GM12801 (cell line): ENCODE results near the gene SEC31A.

Experiments
- CTCF ChIP-seq: IDR thresholded peaks from one replicate; pipeline ENCODE4 v1.5.1; 2011; ENCODE audit warnings: control low read depth; ENCODE audit not compliant: insufficient read length; ENCODE audit errors: extremely low read depth

SEC31A gene

GRCh38 chr4:82913305-82913704 is 22.4 kb upstream of the SEC31A start:
- TF ChIP-seq CTCF = no peak

DNA sequence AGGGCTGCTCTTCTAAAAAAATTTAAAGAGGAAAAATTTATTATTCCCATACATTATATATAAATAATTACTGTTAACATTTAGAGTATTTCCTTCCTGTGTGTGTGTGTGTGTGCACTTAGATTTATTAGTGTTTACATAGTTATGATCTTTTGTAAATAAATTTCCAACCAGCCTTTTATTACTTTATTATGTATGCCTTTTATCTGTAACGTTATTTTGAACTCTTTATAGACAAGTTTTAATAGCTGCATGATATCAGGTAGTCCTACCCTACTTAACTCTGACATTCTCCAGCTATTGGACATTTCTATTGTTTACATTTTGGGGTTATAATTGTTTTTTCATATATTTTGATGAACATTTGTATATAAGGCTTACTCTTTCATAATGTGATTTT is 18.4 kb upstream of the SEC31A start:
- TF ChIP-seq CTCF = no peak

DNA sequence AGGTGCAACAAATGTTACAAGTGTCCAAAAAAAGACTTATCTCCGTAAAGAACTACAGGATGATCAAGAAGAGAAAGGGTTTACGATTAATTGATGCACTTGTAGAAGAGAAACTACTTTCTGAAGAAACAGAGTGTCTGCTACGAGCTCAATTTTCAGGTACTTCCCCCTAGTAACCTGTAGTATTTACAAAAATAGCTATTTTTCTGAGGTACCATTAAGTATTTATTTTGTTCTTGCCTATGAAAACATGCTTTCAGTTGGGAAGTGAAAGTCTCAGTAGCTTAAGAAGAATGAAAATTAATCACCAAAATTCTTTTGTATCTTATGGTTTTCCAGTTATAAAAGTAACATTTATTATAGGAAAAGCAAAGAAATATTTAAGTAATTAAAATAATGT is 15.5 kb upstream of the SEC31A start:
- TF ChIP-seq CTCF = no peak

DNA sequence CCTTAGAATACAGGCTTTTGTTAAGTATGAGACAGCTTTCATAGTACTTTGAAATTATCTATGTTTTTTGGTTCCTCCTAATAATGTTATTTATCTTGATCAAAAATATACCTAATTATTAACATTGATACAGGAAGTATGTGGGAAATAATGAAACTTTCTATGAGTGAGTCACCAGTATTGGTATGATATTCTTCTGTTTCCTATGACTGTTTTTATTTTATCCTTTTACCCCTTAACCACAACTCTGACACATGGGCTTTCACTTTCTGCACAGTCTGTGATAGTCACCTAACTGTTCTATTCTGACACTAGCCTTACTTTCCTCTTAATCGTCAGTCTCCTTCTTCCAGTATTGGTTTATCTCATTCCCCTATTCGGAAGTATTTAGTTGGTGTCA is 14.3 kb upstream of the SEC31A start:
- no peak for TF ChIP-seq CTCF

- no peak for TF ChIP-seq CTCF
Measured at GRCh38 chr4:82903737-82904136, 12.8 kb upstream of the SEC31A start.

DNA sequence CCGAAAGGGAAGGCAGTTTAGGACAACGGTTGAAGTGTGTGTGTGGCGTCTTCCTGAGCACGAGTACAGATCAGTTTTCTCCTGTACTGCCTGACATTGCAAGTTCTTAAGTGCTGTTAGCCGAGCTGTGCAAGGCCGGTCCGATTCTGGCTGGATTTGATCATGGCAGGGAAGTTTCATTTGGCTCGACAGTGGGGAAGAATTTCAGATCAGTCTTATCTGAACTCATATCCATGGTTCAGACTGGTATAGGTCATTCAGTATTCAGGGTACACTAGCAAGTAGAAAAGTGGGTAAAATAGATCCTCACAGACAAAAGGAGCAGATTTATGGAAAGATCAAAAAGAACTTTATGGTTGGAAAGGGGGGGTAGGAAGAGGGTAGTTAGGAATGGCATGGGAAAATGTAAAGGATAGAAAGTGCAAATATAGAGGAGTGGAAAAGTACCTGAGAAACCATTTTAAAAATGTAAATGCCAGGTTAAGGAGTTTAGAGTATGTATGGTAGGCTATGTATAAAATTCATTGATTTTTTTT is 10.3 kb upstream of the SEC31A start:
- TF ChIP-seq CTCF = no peak

DNA sequence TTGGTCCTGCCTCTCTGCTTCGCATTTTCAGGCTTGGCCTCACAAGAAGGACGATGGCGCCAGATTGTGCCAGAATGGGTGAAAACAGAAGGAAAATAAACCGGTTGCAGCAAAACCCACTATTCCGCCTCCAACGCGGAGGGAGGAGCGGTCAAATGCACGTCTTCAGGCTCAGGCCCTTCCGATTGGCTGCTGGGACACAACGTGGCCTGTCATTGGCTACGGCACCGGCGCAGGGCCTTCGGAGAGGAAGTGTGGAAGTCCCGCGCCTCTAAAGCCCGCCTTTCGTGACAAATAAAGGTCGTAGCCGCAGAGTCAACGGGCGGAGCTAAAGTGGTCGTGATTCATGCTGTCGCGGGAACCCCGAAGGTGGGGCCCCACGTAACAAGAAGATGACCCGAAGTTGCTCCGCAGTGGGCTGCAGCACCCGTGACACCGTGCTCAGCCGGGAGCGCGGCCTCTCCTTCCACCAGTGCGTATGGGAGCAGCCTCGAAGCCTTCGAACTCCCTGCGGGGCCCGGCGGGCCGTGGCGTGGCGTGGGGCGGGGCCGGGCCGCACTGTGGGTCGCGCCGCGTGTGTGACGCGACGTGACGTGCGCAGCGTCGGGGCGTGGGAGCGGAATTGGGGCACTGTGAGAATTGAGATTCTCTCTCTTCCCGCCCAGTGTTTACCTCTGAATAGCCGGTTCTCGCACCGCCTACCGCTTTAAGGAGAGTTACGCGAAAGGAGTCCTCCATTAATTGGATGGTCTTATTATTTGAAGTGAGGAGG is 9.6 kb upstream of the SEC31A start, which contains the start of gene THAP9:
Gene THAP9 (plus strand): TSS at position 325 of the 772 bp plus-strand sequence. CDS start 68 bp downstream, at position 393.
- TF ChIP-seq CTCF = no peak

DNA sequence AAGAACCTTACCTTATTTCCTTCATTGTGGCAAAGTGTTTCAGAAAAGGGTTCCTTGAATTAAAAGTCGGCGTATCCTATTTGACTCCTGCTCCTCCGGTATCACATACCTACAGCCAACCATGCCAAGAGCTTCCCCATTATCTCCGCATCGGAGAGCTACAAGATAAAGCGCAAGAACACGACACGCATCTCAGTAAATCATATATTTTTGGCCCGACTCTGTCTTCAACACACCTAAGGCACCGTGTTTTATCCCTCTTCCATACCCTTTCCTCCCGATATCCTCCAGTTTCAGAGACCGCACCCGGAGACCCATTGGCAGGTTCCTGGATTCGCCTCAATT is 9.1 kb upstream of the SEC31A start:
- no peak for TF ChIP-seq CTCF
